Measurements from ENCODE around the gene HLA-DQB2. TPM values are rescaled to one million over a fixed set of nuclear protein-coding genes. Genes with fewer than 3 reads are reported as not detected.

Gene HLA-DQB2
- total and polyA plus RNA-seq, 2 of the 8 experiments (the other 6 are each of a cell fraction or from before 2014, with no cell fraction given): not detected

DNA sequence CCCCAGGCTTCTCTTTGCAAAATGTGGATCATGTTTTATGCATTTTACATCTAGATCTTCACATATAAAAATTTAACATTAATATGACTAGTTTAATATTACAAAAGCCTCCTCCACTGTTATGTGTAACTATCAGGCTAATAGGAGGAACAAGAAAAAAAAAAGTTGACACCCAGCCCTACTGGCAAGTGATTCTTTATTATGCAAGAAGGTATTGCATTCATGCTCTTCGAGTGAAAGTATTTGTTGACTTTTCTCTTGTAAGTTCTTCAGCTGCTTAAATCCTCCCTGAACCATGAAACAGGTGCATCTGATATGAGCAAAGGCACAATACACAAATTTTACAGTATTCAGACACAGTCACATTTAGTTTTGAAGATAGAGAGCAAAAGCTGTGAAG is 716 bp upstream of the HLA-DQB2 start:
- Histone ChIP-seq H3K4me3 (ENCODE audit: extremely low read depth in 1 of 4, insufficient read depth in 2 of 4, low read depth in 3 of 4, low read length in 4 of 4) (no peak overlapping the region), H3K36me3 (ENCODE audit: control insufficient read depth in 2 of 4, insufficient read depth in 4 of 4, low read length in 3 of 4) (no peaks in the 10 kb centered on the region), H3K9ac (replicated peaks in 1 of 4; ENCODE audit: extremely low read depth in 1 of 4, low read depth in 3 of 4, low read length in 3 of 4) (no peak overlapping the region), H3K9me3 (ENCODE audit: insufficient read depth in 2 of 2, low read depth in 1 of 2, low read length in 1 of 2) (peaks cover 0 to 3% of the 10 kb centered on the region in 2 experiments; a peak in 1 of 4 replicates), H3K4me1 (replicated peaks in 1 of 4; ENCODE audit: control insufficient read depth in 3 of 4, insufficient read depth in 4 of 4, low read length in 3 of 4) (no peaks in the 10 kb centered on the region), H2BK15ac (ENCODE audit: low read length) (no peak overlapping the region), H3K23me2 (ENCODE audit: low read depth, low read length) (no peaks in the 10 kb centered on the region), H2BK120ac (replicated peaks; ENCODE audit: low read depth, low read length) (no peak overlapping the region), H3K56ac (replicated peaks; ENCODE audit: insufficient read length, low read depth, low read length) (no peak overlapping the region), H4K91ac (replicated peaks; ENCODE audit: insufficient read length, low read length) (no peak overlapping the region), H3K14ac (ENCODE audit: insufficient read length) (no peak overlapping the region), H3K79me1 (ENCODE audit: low read depth, low read length) (no peaks in the 10 kb centered on the region), H3K4ac (replicated peaks; ENCODE audit: insufficient read length, low read depth, low read length) (no peak overlapping the region), H3K27me3 (replicated peaks in 1 of 4; ENCODE audit: control insufficient read depth in 3 of 4, extremely low read depth in 1 of 4, insufficient read depth in 3 of 4, low read length in 3 of 4) (no peaks in the 10 kb centered on the region), H2BK5ac (ENCODE audit: low read depth, low read length) (no peak overlapping the region), H3K4me2 (ENCODE audit: insufficient read depth in 1 of 2, low read depth in 2 of 2, low read length in 2 of 2) (no peak overlapping the region), H4K8ac (ENCODE audit: extremely low read depth, insufficient read depth, low read length) (no peak overlapping the region), H3K79me2 (ENCODE audit: control insufficient read depth in 1 of 2, insufficient read depth in 2 of 2, low read length in 2 of 2) (no peaks in the 10 kb centered on the region), H3K23ac (ENCODE audit: insufficient read length) (no peak overlapping the region), H2AFZ (ENCODE audit: low read length) (no peak overlapping the region), H3K18ac (ENCODE audit: extremely low read depth, low read length) (no peak overlapping the region), H2BK12ac (ENCODE audit: low read depth, low read length) (no peak overlapping the region), H4K5ac (ENCODE audit: insufficient read length, low read depth, low read length) (no peak overlapping the region), H2AK5ac (ENCODE audit: low read depth, low read length) (no peak overlapping the region), H4K20me1 (replicated peaks in 1 of 2; ENCODE audit: control insufficient read depth in 1 of 2, insufficient read depth in 2 of 2, low read length in 2 of 2) (no peaks in the 10 kb centered on the region), H3K27ac (ENCODE audit: low read depth, low read length) (no peak overlapping the region), H2BK20ac (ENCODE audit: low read length) (no peak overlapping the region)
- TF ChIP-seq SP1 (IDR thresholded peaks at IDR 0.05; ENCODE audit: low read depth, low read length) (no peak), CBX5 (IDR thresholded peaks at IDR 0.05; ENCODE audit: low read depth, low read length) (no peak), ZNF274 (IDR thresholded peaks at IDR 0.05; ENCODE audit: borderline replicate concordance, extremely low read depth, low read length) (no peak), EZH2 (IDR thresholded peaks at IDR 0.05; ENCODE audit: low read depth, low read length, severe bottlenecking) (no peak), POU5F1 (IDR thresholded peaks at IDR 0.05; ENCODE audit: low read depth, low read length) (no peak), SRF (IDR thresholded peaks at IDR 0.05; ENCODE audit: low read depth, low read length) (no peak), SUZ12 (IDR thresholded peaks at IDR 0.05; ENCODE audit: low read length) (no peak), KDM4A (IDR thresholded peaks at IDR 0.05; ENCODE audit: low read depth, low read length, severe bottlenecking) (no peak), TAF7 (optimal IDR thresholded peaks at IDR 0.05; ENCODE audit: borderline replicate concordance, low read depth, low read length) (no peak), BACH1 (IDR thresholded peaks at IDR 0.05; ENCODE audit: low read length) (no peak), TAF1 (IDR thresholded peaks at IDR 0.05; ENCODE audit: low read depth, low read length) (no peak)
- FAIRE-seq (no peak), DNase-seq (ENCODE audit: low read depth in 1 of 2, low spot score in 2 of 2) (no peak)
- 48% methylated on average over 1 of the region's 1 CpG; no CpG with 5 or more reads in 1 of the 2 experiments for WGBS, 2 experiments (ENCODE audit: extremely low coverage in 1 of 2, insufficient coverage in 1 of 2, insufficient read length in 1 of 2, insufficient replicate concordance in 2 of 2, low coverage in 1 of 2, low lambda C conversion rate in 2 of 2, missing lambda C conversion rate in 1 of 2)
- POLR2A ChIA-PET (ENCODE audit: partially characterized antibody): no interaction called here
- CTCF ChIA-PET (ENCODE audit: partially characterized antibody): interaction anchor here (0.7 to 1.0 kb wide), 4 partner anchors 14 to 445 kb away, joined by 3 to 4 read pairs (median 3); no protein-coding TSS in a partner anchor
